NB4 (cell line): Measurements from ENCODE around the gene WDR89.

ENCODE experiments used
- POLR2A ChIP-seq: IDR thresholded peaks from 2 replicates; pipeline ENCODE4 v1.6.1; 2011; ENCODE audit warnings: mild to moderate bottlenecking; ENCODE audit not compliant: insufficient read length; ENCODE audit errors: extremely low read depth
- TF ChIP-seq, protein P1 (sequence below): IDR thresholded peaks from one replicate; pipeline ENCODE4 v1.5.1; 2012; ENCODE audit warnings: low read depth, low read length

DNA sequence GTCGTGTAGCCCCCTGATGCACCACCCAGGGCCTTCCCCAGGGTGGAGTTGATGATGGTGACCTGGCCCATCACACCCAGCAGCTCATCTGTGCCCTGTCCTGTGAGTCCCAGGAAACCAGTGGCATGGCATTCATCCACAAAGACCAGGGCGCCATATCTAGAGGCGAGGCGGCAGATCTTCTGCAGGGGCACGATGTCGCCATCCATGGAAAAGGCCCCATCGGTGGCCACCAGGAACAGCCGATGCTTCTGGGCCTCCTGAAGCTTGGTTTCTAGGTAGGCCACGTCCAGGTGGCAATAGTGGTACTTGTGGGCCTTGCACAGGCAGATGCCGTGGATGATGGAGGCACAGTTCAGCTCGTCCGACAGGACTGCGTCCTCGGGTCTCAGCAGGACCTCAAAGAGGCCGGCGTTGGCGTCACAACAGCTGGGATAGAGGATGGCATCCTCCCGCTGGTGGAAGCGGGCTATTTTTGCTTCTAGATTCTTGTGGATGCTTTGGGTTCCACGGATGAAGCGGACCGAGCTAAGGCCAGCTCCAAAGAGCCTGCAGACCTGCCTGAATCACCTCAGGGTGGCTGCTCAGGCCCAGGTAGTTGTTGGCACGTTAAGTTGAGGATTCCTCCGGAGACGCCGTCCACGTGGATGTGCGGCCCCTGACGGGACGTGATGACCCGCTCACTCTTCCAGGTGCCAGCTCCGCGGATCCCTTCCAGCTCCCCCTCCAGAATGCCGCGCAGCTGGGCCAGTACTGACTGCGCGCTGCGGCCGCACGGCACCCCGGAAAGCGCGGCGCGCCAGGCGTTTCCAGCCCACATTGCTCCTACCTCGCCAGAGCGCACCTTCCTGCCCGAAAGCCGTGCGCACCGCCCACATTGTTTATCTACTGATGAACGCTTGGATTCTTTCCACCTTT lies 47.0 kb downstream of the WDR89 start:
- TF ChIP-seq, protein P1, sequence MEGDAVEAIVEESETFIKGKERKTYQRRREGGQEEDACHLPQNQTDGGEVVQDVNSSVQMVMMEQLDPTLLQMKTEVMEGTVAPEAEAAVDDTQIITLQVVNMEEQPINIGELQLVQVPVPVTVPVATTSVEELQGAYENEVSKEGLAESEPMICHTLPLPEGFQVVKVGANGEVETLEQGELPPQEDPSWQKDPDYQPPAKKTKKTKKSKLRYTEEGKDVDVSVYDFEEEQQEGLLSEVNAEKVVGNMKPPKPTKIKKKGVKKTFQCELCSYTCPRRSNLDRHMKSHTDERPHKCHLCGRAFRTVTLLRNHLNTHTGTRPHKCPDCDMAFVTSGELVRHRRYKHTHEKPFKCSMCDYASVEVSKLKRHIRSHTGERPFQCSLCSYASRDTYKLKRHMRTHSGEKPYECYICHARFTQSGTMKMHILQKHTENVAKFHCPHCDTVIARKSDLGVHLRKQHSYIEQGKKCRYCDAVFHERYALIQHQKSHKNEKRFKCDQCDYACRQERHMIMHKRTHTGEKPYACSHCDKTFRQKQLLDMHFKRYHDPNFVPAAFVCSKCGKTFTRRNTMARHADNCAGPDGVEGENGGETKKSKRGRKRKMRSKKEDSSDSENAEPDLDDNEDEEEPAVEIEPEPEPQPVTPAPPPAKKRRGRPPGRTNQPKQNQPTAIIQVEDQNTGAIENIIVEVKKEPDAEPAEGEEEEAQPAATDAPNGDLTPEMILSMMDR: no peak
- TF ChIP-seq POLR2A: no peak
